Neutrophil (primary cell): ENCODE results near the gene GNG2.

ENCODE experiments used
- H3K27ac ChIP-seq: fragments of 200-600 bp; sonication (generic); 2 replicates; pipeline ENCODE4 v1.5.1; 2016; ENCODE audit warnings: mild to moderate bottlenecking, moderate library complexity
- H3K27me3 ChIP-seq: fragments of 200-600 bp; sonication (generic); 2 replicates; pipeline ENCODE4 v1.6.0; 2016; ENCODE audit warnings: mild to moderate bottlenecking
- H3K36me3 ChIP-seq: fragments of 200-600 bp; sonication (generic); 2 replicates; pipeline ENCODE4 v1.5.1; 2017
- H3K4me1 ChIP-seq, 2 experiments: fragments of 200-600 bp in 1 of 2; sonication (generic) in 1 of 2; 1 replicate in 1 of 2; 2 replicates in 1 of 2; pipeline versions ENCODE4 v1.5.1 to v1.6.1; 2013 to 2016; ENCODE audit warnings: low read depth in 1 of 2, low read length in 1 of 2, mild to moderate bottlenecking in 1 of 2, moderate library complexity in 1 of 2; ENCODE audit not compliant: control insufficient read depth in 1 of 2, insufficient read depth in 1 of 2
- H3K4me3 ChIP-seq, 2 experiments: fragments of 200-600 bp in 1 of 2; sonication (generic) in 1 of 2; 1 replicate in 1 of 2; 2 replicates in 1 of 2; pipeline ENCODE4 v1.5.1; 2013 to 2016; ENCODE audit warnings: low read depth in 1 of 2, low read length in 1 of 2, mild to moderate bottlenecking in 1 of 2, moderate library complexity in 1 of 2
- H3K9me3 ChIP-seq: fragments of 200-600 bp; sonication (generic); 2 replicates; pipeline ENCODE4 v1.5.1; 2016
- TF ChIP-seq, protein P1 (sequence below): fragments of 200-600 bp; sonication (generic); IDR thresholded peaks from 2 replicates; pipeline ENCODE4 v1.5.1; 2016; ENCODE audit warnings: antibody characterized with exemption

Gene GNG2

DNA sequence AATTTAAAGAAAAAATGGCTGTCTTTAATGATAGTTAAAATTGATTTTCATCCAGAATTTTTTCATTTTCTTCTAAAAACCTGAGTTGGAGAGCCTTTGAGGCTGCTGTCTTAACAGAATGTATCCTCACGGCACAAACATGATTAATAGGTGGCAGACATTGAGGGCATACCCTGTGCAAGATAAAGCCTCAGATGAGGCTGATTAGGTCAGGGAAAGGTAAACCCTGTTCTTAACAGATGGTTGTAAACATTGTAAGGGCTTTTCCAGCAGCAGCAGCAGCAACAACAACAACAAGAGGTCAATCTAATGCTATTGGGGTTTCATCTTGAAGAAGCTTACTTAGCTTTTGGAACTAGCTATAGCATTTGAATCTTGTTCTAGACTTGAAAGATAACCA is 17.4 kb downstream of the GNG2 start:
- Histone ChIP-seq H3K9me3 (no peaks in the 10 kb centered on the region), H3K27me3 (no peaks in the 10 kb centered on the region), H3K36me3 (no peaks in the 10 kb centered on the region), H3K27ac (peak overlapping the region; percentile 95), H3K4me1 (peaks cover 85 to 99% of the 10 kb centered on the region in 2 experiments), H3K4me3 (no peak overlapping the region)
- TF ChIP-seq, protein P1, sequence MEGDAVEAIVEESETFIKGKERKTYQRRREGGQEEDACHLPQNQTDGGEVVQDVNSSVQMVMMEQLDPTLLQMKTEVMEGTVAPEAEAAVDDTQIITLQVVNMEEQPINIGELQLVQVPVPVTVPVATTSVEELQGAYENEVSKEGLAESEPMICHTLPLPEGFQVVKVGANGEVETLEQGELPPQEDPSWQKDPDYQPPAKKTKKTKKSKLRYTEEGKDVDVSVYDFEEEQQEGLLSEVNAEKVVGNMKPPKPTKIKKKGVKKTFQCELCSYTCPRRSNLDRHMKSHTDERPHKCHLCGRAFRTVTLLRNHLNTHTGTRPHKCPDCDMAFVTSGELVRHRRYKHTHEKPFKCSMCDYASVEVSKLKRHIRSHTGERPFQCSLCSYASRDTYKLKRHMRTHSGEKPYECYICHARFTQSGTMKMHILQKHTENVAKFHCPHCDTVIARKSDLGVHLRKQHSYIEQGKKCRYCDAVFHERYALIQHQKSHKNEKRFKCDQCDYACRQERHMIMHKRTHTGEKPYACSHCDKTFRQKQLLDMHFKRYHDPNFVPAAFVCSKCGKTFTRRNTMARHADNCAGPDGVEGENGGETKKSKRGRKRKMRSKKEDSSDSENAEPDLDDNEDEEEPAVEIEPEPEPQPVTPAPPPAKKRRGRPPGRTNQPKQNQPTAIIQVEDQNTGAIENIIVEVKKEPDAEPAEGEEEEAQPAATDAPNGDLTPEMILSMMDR = no peak

DNA sequence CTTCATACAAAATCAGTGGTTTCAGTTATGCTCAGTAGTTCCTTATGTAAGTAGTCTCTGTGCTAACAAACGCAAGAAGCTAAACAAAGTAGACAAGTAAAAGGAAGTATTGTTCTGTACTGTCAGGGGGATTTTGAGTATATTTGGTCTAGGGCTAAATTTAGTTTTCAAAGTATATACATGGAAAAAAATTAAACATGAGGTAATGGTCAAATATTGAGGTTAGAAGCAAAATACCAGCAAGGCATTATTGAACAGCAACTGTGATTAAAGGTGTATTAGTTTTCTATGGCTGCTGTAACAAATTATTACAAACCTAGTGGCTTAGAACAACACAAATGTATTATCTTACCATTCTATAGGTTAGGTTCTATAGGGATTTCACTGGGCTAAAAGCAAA is 18.8 kb downstream of the GNG2 start:
- H3K27me3 ChIP-seq = no peaks in the 10 kb centered on the region
- peak overlapping the region; percentile 95 for H3K27ac ChIP-seq
- H3K36me3 ChIP-seq = no peaks in the 10 kb centered on the region
- no peaks in the 10 kb centered on the region for H3K9me3 ChIP-seq
- H3K4me1 ChIP-seq = peaks cover 85 to 99% of the 10 kb centered on the region in 2 experiments
- H3K4me3 ChIP-seq = no peak overlapping the region
- TF ChIP-seq, protein P1 = no peak

DNA sequence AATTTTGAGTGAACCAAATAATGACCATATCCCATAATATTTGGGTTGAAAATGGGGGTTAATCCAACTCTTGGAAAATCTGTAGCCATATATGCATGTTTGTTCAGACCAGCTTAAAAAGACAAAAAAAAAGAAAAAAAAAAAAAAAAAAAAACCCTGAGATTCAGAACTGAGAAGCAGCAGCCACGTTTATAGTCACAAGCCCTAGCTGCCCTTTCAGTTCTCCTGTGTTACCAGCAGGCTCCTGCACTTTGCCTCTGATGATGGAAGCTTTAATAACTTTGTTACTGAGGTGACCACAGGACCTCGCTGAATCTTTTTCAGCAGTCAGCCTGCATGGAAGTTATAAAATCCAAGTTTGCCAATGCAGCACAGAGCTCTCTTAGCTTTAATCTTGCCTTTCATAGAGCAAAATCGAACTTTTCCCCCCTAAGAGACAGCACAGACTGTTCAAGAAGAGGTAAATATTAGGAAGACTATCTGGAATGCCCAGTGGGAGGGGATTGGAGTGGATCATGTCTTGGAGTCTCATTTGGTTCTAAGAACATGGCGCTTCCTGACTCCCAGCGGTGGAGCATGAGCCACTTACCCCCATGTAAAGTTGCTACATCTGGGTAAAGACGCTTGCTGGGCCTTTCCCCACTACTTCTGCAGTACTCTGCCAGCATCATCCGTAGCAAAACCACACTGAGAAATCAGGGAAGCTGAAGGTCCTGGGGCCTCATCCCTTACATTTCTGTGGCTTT is 20.6 kb downstream of the GNG2 start:
- TF ChIP-seq, protein P1 = no peak

DNA sequence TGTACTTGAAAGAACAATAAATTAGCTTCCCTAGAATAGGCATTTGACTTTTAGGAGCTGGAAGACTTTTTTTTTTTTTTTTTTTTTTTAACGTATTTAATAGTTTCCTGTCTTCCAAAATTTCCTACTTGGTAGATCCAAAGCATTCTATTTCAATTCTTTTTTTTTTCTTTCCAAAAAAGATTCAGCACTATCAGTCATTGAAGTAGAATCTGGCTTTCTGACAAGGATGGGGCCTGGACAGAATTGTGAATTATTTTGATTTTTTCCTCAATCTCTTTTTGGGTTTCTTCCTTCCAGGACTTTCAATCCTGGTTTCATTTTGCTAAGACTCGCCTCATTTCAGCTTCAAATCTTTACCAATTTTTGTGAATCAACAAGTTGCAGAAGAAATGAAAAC is 21.2 kb downstream of the GNG2 start:
- Histone ChIP-seq H3K9me3 (no peaks in the 10 kb centered on the region), H3K4me1 (peaks cover 96 to 99% of the 10 kb centered on the region in 2 experiments), H3K27ac (peak overlapping the region; percentile 95), H3K4me3 (no peak overlapping the region), H3K27me3 (no peaks in the 10 kb centered on the region), H3K36me3 (no peaks in the 10 kb centered on the region)
- TF ChIP-seq, protein P1 = no peak

More for the DNA sequence above, 20.6 kb downstream of the GNG2 start:
- H3K27me3 ChIP-seq = no peaks in the 10 kb centered on the region
- H3K36me3 ChIP-seq = no peaks in the 10 kb centered on the region
- peaks cover 92 to 97% of the 10 kb centered on the region in 2 experiments for H3K4me1 ChIP-seq
- H3K9me3 ChIP-seq = no peaks in the 10 kb centered on the region
- H3K4me3 ChIP-seq = no peak overlapping the region
- H3K27ac ChIP-seq = peak overlapping the region; percentile 95

DNA sequence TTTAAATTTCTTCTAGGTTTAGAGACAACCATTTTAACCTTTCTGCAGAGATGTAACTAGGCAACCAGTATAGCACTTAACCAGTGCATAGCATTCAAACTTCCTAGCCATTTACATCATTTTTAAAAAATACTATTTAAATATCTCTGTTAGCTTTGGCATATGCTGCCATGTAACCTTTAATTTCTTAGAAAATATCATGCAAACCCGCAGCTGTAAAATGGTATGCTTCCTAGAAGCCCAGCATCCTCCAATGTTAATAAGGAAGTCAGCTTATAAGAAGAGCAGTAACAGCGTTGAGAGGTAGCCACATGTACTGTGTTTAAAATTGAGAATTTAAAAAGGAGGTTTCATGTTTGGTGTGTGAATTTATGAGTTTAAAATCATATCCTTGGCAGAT is 22.8 kb downstream of the GNG2 start:
- Histone ChIP-seq H3K27me3 (no peaks in the 10 kb centered on the region), H3K36me3 (no peaks in the 10 kb centered on the region), H3K27ac (peak overlapping the region; percentile 95), H3K4me3 (peak overlapping the region in 1 of 2 experiments; percentile 54), H3K9me3 (no peaks in the 10 kb centered on the region), H3K4me1 (peaks cover 91 to 99% of the 10 kb centered on the region in 2 experiments)
- TF ChIP-seq, protein P1 = no peak
